SKM-1 (cell line): ENCODE data around the gene KRTAP3-1.
"Not testable (repeated sequence)": the region's sequence is repeated elsewhere in the genome, so short reads cannot be mapped to it uniquely, and the experiment has no call there.

Experiments
- DNase-seq: peaks from one replicate; lab custom pipeline; 2025; ENCODE audit not compliant: unreplicated experiment; lab: John Stamatoyannopoulos, UW

The KRTAP3-1 gene

DNA sequence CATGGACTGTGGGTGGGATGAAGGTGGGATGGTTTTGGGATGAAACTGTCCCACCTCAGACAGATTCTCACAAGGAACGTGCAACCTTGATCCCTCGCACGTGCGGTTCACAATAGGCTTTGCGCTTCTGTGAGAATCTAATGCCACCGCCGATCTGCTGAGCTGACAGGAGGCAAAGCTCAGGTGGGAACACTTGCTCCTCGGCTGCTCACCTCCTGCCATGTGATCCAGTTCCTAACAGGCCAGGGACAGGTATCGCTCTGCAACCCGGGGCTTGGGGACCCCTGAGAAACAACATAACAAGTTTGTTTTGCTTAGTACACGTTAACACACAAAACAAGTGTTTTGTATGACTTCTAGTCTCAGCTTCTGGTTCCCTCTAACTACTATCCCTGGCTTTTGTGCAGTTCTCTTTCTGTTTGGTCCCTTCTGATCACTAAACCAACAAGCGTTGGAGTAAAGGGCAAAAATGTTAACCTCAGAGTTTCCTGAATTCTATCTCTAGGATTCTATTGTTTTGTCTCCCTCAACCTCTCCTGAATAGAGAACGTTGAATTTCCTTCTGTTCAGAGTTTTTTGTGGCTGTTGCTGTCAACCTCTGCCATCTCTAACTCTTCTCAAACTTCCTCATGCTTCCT is 7.8 kb upstream of the KRTAP3-1 start:
- no peak for DNase-seq

DNA sequence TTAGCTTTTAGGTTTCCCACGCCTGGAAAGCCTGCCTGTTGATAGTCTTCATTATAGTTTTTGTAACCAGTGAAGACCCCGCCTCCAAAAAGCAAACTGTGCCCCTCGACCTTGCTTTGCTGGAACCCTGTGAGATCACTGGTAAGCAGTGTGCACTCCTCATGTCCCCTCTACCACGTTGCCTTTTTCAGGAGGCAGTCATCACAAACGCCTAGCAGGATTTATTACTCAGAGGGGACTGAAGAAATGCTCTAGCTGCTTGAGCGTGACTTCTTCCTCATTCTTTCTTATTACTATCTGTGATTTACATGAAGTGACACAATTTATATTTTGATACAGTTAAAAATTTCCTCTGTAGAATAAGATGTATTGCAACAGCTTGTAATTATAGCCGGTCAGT is 6.5 kb upstream of the KRTAP3-1 start:
- no peak for DNase-seq

DNA sequence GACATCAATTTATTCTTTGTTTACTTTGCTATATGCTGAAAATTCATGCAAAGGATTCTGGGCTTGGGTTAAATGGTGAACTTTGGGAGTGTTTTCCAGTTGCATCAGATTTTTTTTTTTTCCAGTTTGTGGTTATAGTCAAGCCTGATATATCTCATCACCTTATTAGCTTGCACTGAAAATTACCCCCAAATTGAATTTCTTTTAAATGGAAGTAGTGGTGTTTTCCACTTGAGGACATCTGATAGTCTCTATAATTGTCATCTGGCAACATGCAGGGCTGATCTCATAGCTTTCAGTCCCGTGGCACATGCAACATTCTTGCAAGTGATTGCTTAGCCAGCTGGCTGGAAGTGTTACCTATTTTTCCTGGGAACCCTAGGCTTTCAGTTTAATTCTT is 4.7 kb upstream of the KRTAP3-1 start:
- DNase-seq: no peak

DNA sequence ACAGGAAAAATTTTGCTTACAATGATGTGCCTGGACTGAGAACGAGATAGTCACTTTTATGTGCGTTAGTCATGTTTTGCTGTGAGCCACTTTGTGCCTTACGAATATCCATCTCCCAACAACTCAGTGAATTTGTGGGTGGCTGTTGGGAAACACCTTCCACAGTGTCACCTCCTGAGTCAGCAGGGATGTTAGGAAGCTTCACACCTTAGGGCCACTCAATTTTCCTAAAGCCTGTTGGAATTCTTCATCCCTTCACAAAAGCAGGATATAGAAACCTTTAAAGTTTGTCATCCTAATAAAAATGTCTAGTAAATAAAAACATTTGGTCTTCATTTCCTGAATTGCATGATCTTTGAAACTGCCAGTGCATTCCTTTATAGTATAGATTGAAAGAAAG is 4.3 kb upstream of the KRTAP3-1 start:
- no peak for DNase-seq

DNA sequence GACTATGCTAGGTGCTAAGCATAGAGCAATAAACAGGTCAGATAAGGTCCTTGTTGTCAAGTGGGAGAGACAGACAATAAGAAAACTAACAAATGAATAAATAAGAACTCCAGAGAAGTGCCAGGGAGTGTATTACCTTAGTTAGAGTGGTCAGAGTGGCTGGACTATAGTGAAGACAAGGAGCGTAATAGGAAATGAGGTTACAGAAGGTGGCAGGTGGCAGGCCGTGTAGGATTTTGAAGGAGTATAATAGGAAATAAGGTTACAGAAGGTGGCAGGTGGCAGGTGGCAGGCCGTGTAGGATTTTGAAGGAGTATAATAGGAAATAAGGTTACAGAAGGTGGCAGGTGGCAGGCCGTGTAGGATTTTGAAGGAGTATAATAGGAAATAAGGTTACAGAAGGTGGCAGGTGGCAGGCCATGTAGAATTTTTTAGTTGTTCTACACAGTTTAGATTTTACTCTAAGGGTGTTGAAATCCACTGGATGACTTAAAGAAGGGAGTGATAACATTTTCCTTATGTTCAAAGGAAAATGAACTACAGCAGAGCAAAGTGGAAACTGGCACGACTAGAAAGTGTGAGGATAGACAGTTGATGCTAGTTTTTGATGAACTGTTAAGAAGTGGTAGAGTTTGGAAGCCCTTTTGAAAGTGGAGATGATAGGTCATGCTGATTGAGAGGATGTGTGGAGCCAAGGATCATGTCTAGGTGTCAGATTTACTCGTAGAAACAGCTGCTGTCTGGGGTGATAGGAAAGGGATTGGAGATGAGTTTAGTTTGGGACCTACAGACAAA is 3.6 kb upstream of the KRTAP3-1 start:
- no peak for DNase-seq

DNA sequence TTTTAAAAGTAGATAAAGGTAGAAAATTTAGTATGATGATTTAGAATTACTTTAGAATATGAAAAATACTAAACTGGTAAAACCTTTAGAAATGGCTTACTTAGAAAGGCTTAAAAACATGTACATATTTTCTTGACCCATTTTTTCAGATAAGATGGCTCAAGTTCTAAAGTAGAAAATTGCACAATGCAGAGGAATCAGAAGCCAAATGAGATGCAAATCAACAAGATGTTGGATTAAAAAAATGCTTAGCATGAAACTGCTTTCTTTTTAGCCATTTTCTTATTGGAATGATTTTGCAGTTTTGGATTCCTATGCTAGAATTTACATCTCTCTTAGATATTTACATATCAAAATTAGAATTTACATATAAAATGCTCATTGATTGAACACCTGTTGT is 1.5 kb upstream of the KRTAP3-1 start:
- no peak for DNase-seq

DNA sequence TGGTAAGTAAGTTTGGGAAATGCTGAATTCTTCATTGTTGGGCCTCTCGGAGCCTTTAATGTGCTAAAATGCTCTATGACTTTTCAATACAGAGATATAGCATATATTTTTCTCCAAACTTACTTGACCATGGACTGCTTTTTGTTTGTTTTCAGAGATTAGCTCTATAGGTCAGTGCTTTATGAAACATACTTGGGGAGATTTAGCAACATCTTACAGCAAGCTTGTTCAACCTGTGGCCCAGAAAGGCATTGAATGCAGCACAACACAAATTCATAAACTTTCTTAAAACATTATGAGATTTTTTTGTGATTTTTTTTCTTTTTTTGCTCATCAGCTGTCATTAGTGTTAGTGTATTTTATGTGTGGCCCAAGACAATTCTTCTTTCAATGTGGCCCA is 1.0 kb upstream of the KRTAP3-1 start:
- DNase-seq: no peak

DNA sequence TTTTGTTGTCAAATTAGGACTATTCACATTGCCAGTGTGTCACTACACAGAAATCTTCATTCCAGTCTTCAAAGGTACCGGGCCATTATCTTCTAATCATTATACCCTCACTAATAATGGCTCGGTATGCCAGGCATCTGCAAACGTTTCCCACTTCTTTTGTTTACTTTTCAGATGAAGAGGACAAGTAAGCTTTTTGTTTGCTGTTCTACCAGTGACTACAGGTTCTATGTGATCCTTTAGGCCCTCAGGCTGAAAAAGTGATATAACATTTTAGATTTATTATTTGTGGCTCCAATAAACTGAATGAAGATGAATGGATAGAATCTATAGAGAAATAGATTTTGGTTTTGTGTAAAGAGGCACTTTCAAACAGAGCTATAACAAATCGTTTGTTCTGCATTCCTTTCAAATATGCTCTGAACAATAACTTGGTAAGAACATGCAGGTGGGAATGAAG is 403 bp upstream of the KRTAP3-1 start:
- DNase-seq: no peak

DNA sequence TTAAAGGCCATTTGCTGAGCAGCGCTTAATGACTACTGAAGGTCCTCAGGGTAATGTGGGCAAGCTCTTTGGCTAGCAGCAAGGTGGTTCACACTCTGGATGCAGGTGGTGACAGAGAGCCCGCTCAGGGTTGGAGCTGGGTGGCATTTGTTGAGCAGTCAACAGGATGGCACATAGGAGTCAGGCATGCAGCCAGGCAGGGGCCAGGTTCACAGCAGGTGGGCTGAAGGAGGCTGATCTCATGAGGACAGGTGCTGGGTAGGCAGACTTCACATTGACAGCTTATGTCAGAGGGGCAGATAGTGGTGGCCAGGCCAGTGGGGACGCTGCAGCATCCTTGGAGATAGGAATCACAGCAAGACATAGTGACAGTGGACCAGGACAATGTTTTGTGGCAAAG is 4.5 kb downstream of the KRTAP3-1 start:
- DNase-seq: no peak

DNA sequence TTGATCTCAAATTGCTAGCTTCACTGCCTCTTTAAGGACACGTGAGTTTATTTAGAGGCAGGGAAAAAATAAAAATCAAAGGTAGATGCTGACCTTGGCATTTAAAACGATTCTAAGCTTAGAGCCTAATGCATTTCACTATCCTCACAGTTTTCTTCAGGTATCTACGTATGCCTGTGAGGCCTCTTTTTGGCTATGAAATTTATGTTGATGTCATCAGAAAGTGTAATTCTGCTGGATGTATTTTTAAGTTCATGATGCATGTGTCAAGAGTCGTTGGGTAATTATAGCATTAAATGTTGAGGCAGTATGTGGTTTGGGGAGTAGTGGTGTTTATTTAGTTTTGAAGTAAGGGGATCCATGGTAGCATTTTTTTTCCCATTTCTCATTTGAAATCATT is 5.0 kb downstream of the KRTAP3-1 start:
- DNase-seq: no peak

DNA sequence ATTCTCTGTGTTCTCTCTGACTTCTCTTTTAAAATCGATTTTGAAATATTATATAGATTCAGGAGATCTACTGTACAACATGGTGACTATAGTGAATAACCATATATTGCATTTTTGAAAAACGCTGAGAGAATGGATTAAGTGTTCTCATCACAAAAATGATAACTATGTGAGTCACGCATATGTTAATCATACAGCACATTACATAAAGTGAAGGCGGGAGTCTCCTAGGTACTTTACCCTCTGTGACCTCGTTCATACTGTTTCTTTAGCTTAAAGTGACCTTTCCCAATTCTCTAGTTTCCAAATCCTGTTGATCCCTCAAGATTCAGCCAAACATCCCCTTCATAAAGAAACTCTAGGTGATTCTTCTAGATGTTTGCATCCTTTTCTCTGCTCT is 6.1 kb downstream of the KRTAP3-1 start:
- no peak for DNase-seq

DNA sequence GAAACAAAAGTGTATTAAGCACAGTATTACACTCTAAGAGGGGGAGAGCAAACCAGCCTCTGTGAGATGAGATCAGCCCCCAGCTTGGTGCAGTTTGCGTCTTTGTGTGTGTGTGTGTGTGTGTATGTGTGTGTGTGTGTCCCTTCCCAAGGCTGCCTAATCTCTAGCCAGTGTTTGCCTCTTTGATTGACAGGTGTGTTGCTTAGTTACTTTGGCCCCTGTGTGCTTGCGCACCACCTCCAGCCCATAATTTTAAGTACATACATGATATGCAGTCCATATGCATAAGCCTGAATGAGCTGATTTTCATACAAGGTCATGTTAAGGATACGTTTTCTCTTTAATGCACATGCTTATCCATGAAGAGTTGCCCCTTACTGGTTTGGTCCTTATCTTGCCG is 7.1 kb downstream of the KRTAP3-1 start:
- DNase-seq: no peak

DNA sequence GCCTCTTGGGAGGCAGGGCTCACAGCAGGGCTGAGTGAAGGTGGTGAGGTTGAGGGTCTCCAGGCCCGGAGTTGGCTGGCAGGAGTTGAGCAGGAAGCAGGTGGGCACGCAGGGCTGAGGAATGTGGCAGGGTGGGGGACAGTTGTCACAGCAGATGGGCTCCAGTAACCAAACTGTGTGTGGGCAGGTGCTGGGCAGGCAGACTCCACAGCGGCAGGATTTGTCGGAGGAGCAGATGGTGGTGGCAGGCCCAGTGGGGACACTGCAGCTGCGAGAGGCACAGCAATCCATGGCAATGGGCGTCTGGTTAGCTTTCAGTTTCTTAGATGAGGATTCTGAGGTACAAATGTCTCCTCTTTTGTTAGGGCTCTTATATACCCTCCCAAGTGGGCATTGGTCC is 9.4 kb downstream of the KRTAP3-1 start, which contains the start of gene KRTAP3-2:
Gene KRTAP3-2, minus strand, starts transcription at position 344 of the 400 bp plus-strand sequence. Its CDS starts 53 bp downstream, at position 291.
- not testable (repeated sequence) for DNase-seq

DNA sequence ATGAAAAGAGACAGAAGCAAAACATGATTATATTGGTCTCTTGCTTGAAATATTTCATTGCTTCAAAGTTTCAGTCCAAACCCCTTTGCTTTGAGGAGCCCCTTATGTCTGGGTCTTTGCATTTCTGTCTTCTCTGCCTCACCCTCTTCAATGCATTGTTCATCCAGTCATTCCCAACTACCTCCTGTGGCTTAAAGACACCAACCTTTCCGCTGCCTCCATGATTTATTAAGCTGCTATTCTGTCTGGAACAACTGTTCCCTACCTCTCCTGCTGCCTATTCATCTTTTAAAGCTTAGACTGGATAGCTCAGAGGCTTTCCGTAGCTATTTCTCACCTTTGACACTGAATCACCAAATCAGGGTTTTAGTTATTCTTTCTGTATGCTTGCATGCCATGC is 11.6 kb downstream of the KRTAP3-1 start:
- DNase-seq: no peak

DNA sequence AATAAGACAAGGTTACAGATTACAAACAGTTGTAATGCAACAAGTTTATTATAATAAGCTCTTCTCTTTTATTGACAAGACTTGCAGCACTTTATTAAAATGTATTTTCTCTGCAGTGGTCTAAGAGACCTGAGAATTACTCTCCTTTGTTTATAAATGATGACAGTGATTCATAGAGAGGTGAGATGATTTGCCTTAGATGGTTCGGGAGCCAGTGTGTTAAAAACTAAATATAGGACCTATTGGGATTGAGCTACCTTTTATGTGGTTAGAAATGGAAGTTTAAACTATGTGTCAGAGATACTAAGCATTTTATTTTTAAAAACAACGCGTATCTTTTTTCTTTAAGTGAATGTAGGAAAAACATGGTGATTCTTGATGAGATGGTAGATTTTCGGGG is 12.1 kb downstream of the KRTAP3-1 start:
- no peak for DNase-seq

DNA sequence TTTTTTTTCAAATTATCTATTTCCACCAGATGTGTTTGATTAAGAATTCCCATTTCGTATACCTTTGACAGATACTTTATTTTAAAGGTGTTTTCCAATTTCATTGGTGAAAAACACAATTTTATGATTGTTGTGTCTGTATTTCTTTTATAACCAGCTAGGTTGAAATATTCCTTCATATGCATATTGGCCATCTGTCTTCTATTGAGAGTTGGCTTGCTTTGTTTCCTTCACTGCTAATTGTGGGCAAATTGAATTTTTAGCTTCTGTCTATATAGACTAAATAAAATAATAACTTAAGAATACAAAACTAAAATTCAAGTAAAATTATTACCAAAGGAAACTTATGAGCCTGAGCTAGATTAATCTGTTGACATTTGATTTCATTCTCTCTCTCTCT is 13.8 kb downstream of the KRTAP3-1 start:
- DNase-seq: no peak

DNA sequence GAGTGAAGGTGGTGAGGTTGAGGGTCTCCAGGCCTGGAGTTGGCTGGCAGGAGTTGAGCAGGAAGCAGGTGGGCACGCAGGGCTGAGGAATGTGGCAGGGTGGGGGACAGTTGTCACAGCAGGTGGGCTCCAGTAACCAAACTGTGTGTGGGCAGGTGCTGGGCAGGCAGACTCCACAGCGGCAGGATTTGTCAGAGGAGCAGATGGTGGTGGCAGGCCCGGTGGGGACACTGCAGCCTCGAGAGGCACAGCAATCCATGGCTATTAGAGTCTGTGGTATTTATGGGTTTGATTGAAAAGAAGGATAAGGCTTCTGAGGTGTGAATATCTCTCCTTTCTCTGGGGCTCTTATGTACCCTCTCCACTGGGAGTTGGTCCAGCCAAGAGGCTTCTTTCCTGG is 15.1 kb downstream of the KRTAP3-1 start, which contains the start of gene KRTAP3-3:
Gene KRTAP3-3, minus strand, starts transcription at position 326 of the 400 bp plus-strand sequence. Its CDS starts 67 bp downstream, at position 259.
- DNase-seq: no peak

DNA sequence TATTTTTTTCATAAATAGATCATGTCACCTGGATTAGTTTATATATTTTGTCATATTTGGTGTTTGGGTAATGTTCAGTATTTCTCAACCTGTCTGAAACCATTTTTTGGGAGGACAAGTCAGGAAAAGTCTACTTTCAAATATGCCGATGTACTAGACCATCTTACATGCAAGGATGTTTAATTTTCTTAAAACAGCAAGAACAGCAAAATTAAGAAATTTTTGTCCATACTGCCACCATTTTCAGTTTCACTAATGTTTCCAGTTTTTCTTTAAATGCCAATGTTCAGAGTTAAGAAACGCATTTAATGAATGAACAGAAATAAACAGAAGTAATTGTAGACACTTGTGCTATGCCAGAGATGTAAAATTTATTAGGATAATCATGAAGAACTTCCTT is 15.8 kb downstream of the KRTAP3-1 start:
- no peak for DNase-seq

DNA sequence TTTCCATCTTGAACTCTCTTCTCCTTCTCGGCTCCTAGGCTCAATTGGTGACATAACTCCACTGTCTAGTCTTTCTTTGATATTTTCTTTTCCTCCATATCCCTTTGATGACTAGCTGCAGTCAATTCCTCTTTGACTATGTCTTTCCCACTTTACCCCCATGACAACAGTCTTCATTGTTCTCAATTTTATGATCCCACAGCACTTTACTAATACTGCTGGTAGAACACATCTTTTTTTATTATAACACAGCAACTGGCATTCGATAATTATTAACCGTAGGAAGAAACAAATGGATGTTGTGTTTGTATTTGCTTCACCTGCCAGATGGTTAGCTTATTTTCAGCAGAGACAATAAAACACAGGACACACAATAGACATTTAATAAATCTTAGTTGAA is 16.3 kb downstream of the KRTAP3-1 start:
- no peak for DNase-seq

DNA sequence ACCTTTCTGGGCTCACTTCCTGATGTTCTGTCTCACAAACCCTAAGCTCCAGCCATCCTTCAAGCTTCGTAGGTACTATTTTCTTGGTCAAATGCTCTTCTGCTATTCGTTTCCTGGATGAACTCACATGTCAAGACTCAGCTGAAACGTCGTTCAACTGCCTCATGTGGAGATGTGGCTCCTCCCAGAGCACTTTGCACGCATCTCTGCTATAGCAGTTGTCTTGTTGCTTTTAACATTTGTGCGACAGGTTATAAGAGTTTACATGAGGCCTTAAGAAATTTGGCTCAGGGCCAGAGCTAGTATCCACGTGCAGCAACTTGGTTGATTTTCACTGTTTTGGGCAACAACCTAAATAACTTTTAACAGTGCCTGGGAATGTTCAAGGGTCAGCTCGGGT is 22.0 kb downstream of the KRTAP3-1 start:
- DNase-seq: no peak

DNA sequence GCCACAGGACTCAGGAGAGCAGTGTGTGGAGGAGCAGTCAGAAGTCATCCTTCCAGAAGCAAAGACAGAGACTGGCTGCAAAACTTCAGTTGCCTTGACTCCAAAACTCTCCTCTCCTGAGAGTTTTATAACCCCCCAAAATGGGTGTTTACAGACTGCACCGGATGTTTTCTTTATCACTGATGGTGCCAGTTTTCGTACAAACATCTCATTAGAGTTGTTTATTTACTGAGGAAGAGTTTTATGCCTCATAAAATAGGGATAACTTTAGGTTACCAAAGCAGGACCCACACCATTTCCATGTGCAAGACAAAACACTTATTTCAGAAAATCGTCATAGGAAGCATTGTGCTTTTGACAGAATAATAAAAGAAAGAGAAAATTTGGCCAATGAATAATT is 24.7 kb downstream of the KRTAP3-1 start, which contains the start of gene KRT40:
Gene KRT40, minus strand, starts transcription at position 101 of the 400 bp plus-strand sequence. Its CDS starts 53 bp downstream, at position 48.
- no peak for DNase-seq

DNA sequence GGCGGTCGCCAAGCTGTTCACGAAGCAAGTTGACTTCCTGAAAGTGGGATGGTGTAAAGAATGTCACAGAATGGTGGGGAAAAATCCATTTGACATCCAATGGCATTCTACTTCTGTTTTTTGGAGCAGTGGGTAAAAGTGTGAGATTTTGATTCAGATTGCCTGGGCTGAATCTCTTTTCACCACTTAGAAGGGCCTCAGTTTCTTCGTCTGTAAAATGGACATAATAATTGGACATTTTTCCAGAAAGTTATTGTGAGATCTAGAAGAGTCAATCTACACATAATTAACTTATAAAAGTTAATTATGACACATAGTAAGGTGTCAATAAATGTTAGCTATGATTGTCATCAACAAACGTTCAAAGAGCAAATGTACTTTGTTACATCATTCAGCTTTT is 27.8 kb downstream of the KRTAP3-1 start:
- DNase-seq: no peak
